ENCODE results near the gene DNAH1.

DNA sequence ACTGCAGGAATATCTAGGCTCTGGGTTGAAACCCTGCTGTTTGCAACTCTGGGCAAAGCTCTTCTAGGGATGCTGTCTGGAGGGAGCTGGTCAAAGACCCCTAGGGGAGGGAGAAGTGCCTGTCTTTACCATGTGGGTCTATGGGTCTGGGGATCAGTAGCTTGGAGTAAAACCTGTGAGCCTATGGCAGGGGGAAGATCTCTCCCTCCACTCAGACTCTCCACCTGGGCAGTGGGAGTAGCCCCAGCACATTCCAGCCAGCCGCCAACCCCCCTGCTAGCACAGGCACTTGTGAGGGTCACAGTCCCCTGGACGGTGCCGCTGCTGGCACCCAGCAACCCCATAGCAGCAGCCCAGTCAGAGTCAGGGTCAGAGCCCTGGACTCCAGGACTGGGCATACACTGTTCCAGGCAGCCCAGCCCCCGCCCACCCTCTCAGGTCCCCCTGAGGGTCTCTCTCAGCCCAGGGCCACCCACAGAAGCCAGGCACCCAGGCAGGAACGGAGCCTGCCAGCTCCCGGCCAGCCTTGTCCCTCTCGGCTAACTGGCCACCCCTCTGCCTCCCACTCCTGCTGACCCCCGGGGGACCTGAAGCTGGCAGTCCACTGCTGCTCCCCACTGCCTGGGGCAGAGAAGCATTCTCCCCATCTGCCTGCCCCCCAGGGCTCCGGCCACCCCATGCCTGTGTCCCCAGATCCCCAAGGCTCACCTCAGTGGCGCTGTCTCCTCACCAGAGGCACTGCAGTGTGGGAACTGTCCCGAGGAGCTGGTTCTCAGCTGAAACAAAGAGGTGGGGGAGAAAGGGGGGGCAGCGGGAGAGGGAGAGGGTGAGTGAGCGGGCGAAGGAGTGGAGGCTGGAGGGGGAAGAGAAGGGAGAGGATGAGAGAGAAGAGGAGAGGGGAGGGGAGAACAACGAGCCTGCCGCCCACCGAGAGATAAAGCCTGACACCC, 17.7 kb upstream of the DNAH1 start:
- no peak for TF ChIP-seq EZH2 (IDR thresholded peaks at IDR 0.05; ENCODE audit: insufficient read depth, poor library complexity, severe bottlenecking)
- no peak for TF ChIP-seq EZH2phosphoT487 (IDR thresholded peaks at IDR 0.05; ENCODE audit: insufficient read depth, low read depth)
